Measurements from ENCODE around the gene MTHFD1L. TPM values are rescaled to one million over a fixed set of nuclear protein-coding genes. Genes with fewer than 3 reads are reported as not detected.
"Not testable (repeated sequence)": the region's sequence is repeated elsewhere in the genome, so short reads cannot be mapped to it uniquely, and the experiment has no call there.

The MTHFD1L gene
- total RNA-seq, 1 donor from 2014 or later = 10.4 TPM

GRCh38 chr6:151027936-151028838, 162.7 kb downstream of the MTHFD1L start:
- Histone ChIP-seq H3K27me3 (no peaks in the 10 kb centered on the region), H3K27ac (no peak overlapping the region), H3K4me3 (no peak overlapping the region), H3K9me3 (no peaks in the 10 kb centered on the region), H3K4me1 (peaks cover 0 to 6% of the 10 kb centered on the region in 2 donors), H3K36me3 (peaks cover 0 to 6% of the 10 kb centered on the region in 2 donors)
- no peak for TF ChIP-seq CTCF (IDR thresholded peaks at IDR 0.05)
- DNase-seq (ENCODE audit: low spot score in 2 of 2) = peak in 1 of 2 donors; percentile 61
- intact Hi-C loops (cut with DNase I) = no loop called here

GRCh38 chr6:151029970-151030369, 164.5 kb downstream of the MTHFD1L start:
- intact Hi-C loops (cut with DNase I) = no loop called here
- DNase-seq (ENCODE audit: low spot score in 2 of 2) = peak in 1 of 2 donors; percentile 48
- H3K4me1 ChIP-seq = peaks cover 0 to 5% of the 10 kb centered on the region in 2 donors
- peaks cover 5 to 6% of the 10 kb centered on the region in 2 donors for H3K36me3 ChIP-seq
- H3K4me3 ChIP-seq = no peak overlapping the region
- no peak for TF ChIP-seq CTCF (IDR thresholded peaks at IDR 0.05)
- H3K27ac ChIP-seq = no peak overlapping the region
- no peaks in the 10 kb centered on the region for H3K9me3 ChIP-seq
- H3K27me3 ChIP-seq = no peaks in the 10 kb centered on the region

GRCh38 chr6:151032034-151032433, 166.5 kb downstream of the MTHFD1L start:
- Histone ChIP-seq H3K27ac (no peak overlapping the region), H3K9me3 (no peaks in the 10 kb centered on the region), H3K4me3 (no peak overlapping the region), H3K36me3 (peaks cover 5 to 6% of the 10 kb centered on the region in 2 donors), H3K4me1 (peaks cover 0 to 15% of the 10 kb centered on the region in 2 donors), H3K27me3 (no peaks in the 10 kb centered on the region)
- TF ChIP-seq CTCF (IDR thresholded peaks at IDR 0.05) = no peak
- intact Hi-C loops (cut with DNase I) = no loop called here
- DNase-seq (ENCODE audit: low spot score in 2 of 2) = no peak

GRCh38 chr6:151034825-151035781, 169.6 kb downstream of the MTHFD1L start:
- H3K9me3 ChIP-seq = no peaks in the 10 kb centered on the region
- H3K4me1 ChIP-seq = peaks cover 0 to 18% of the 10 kb centered on the region in 2 donors
- no peak overlapping the region for H3K4me3 ChIP-seq
- peak overlapping the region; percentile 77 to 92 for H3K27ac ChIP-seq
- DNase-seq (ENCODE audit: low spot score in 2 of 2) = peak in 1 of 2 donors; percentile 37
- intact Hi-C loops (cut with DNase I) = no loop called here
- peaks cover 4 to 14% of the 10 kb centered on the region in 2 donors for H3K36me3 ChIP-seq
- no peaks in the 10 kb centered on the region for H3K27me3 ChIP-seq
- TF ChIP-seq CTCF (IDR thresholded peaks at IDR 0.05) = no peak

GRCh38 chr6:151036211-151036721, 170.8 kb downstream of the MTHFD1L start:
- peak in 1 of 2 donors; percentile 75 for DNase-seq (ENCODE audit: low spot score in 2 of 2)
- H3K27ac ChIP-seq = peak overlapping the region; percentile 77 to 92

More at GRCh38 chr6:151036211-151036721, 170.8 kb downstream of the MTHFD1L start:
- H3K27me3 ChIP-seq; H3K9me3 ChIP-seq; H3K4me3 ChIP-seq; intact Hi-C loops (cut with DNase I): not testable (repeated sequence)
- peaks cover 0 to 22% of the 10 kb centered on the region in 2 donors for H3K4me1 ChIP-seq
- peaks cover 4 to 14% of the 10 kb centered on the region in 2 donors for H3K36me3 ChIP-seq
